ENCODE results near the gene UNC45B.

The UNC45B gene

GRCh38 chr17:35152421-35153140, 5.0 kb downstream of the UNC45B start:
- H3K4me3 ChIP-seq (ENCODE audit: low read length), result no peak overlapping the region
- H2AFZ ChIP-seq (ENCODE audit: low read length), result no peak overlapping the region
- H3K4me2 ChIP-seq (ENCODE audit: low read depth, low read length), result no peak overlapping the region
- H3F3A ChIP-seq (ENCODE audit: insufficient read depth, low read length), result no peaks in the 10 kb centered on the region
- H4K20me1 ChIP-seq (ENCODE audit: insufficient read depth, low read length), result no peaks in the 10 kb centered on the region
- DNase-seq, result no peak
- no peaks in the 10 kb centered on the region for H3K36me3 ChIP-seq (replicated peaks; ENCODE audit: insufficient read depth, low read length)
- no peak overlapping the region for H3K9ac ChIP-seq (ENCODE audit: low read length)
- no peaks in the 10 kb centered on the region for H3K9me3 ChIP-seq (replicated peaks; ENCODE audit: insufficient read depth, low read length)
- H3K4me1 ChIP-seq (ENCODE audit: low read length), result peaks cover 9% of the 10 kb centered on the region
- H3K9me2 ChIP-seq (replicated peaks; ENCODE audit: insufficient read depth, low read length), result no peaks in the 10 kb centered on the region
- no peak overlapping the region for H3K27ac ChIP-seq (ENCODE audit: low read length)
- no peaks in the 10 kb centered on the region for H3K79me2 ChIP-seq (ENCODE audit: low read length)
- no peaks in the 10 kb centered on the region for H3K27me3 ChIP-seq (replicated peaks; ENCODE audit: insufficient read depth, low read length)
- no peak for TF ChIP-seq CTCF (IDR thresholded peaks at IDR 0.05; ENCODE audit: low read length)
- no peak for TF ChIP-seq EZH2phosphoT487 (IDR thresholded peaks at IDR 0.05; ENCODE audit: low read length)
- no peak for TF ChIP-seq EZH2 (optimal IDR thresholded peaks at IDR 0.05; ENCODE audit: low read depth, low read length)

GRCh38 chr17:35154196-35155165, 6.9 kb downstream of the UNC45B start:
- Histone ChIP-seq H3K27me3 (replicated peaks; ENCODE audit: insufficient read depth, low read length) (no peaks in the 10 kb centered on the region), H4K20me1 (ENCODE audit: insufficient read depth, low read length) (no peaks in the 10 kb centered on the region), H3K36me3 (replicated peaks; ENCODE audit: insufficient read depth, low read length) (no peaks in the 10 kb centered on the region), H3K27ac (ENCODE audit: low read length) (no peak overlapping the region), H2AFZ (ENCODE audit: low read length) (no peak overlapping the region), H3F3A (ENCODE audit: insufficient read depth, low read length) (no peaks in the 10 kb centered on the region), H3K4me2 (ENCODE audit: low read depth, low read length) (no peak overlapping the region), H3K4me1 (ENCODE audit: low read length) (peaks cover 9% of the 10 kb centered on the region), H3K9me3 (replicated peaks; ENCODE audit: insufficient read depth, low read length) (no peaks in the 10 kb centered on the region), H3K79me2 (ENCODE audit: low read length) (no peaks in the 10 kb centered on the region), H3K9me2 (replicated peaks; ENCODE audit: insufficient read depth, low read length) (no peaks in the 10 kb centered on the region), H3K9ac (ENCODE audit: low read length) (no peak overlapping the region), H3K4me3 (ENCODE audit: low read length) (no peak overlapping the region)
- no peak for DNase-seq
- TF ChIP-seq EZH2phosphoT487 (IDR thresholded peaks at IDR 0.05; ENCODE audit: low read length) (no peak), CTCF (IDR thresholded peaks at IDR 0.05; ENCODE audit: low read length) (no peak), EZH2 (optimal IDR thresholded peaks at IDR 0.05; ENCODE audit: low read depth, low read length) (no peak)

GRCh38 chr17:35155246-35155645, 7.6 kb downstream of the UNC45B start:
- Histone ChIP-seq H3K9me3 (replicated peaks; ENCODE audit: insufficient read depth, low read length) (no peaks in the 10 kb centered on the region), H3K4me1 (ENCODE audit: low read length) (0 out of 2 replicates have a peak, but pooled peaks cover 4% of the 10 kb centered on the region), H3K4me2 (ENCODE audit: low read depth, low read length) (no peak overlapping the region), H3K79me2 (ENCODE audit: low read length) (no peaks in the 10 kb centered on the region), H3K27me3 (replicated peaks; ENCODE audit: insufficient read depth, low read length) (no peaks in the 10 kb centered on the region), H3K27ac (ENCODE audit: low read length) (no peak overlapping the region), H3K36me3 (replicated peaks; ENCODE audit: insufficient read depth, low read length) (no peaks in the 10 kb centered on the region), H2AFZ (ENCODE audit: low read length) (no peak overlapping the region), H3K9me2 (replicated peaks; ENCODE audit: insufficient read depth, low read length) (no peaks in the 10 kb centered on the region), H3F3A (ENCODE audit: insufficient read depth, low read length) (no peaks in the 10 kb centered on the region), H3K4me3 (ENCODE audit: low read length) (no peak overlapping the region), H3K9ac (ENCODE audit: low read length) (no peak overlapping the region), H4K20me1 (ENCODE audit: insufficient read depth, low read length) (no peaks in the 10 kb centered on the region)
- DNase-seq, result no peak
- TF ChIP-seq CTCF (IDR thresholded peaks at IDR 0.05; ENCODE audit: low read length) (no peak), EZH2phosphoT487 (IDR thresholded peaks at IDR 0.05; ENCODE audit: low read length) (no peak), EZH2 (optimal IDR thresholded peaks at IDR 0.05; ENCODE audit: low read depth, low read length) (no peak)

All from MM.1S (cell line).